ENCODE measurements around the gene AOC2. TPM values are rescaled to one million over a fixed set of nuclear protein-coding genes. Genes with fewer than 3 reads are reported as not detected.

AOC2 gene
- polyA plus RNA-seq, 1 donor (not counting 4 experiments of a cell fraction or from before 2014, with no cell fraction given), result 0.94 TPM

DNA sequence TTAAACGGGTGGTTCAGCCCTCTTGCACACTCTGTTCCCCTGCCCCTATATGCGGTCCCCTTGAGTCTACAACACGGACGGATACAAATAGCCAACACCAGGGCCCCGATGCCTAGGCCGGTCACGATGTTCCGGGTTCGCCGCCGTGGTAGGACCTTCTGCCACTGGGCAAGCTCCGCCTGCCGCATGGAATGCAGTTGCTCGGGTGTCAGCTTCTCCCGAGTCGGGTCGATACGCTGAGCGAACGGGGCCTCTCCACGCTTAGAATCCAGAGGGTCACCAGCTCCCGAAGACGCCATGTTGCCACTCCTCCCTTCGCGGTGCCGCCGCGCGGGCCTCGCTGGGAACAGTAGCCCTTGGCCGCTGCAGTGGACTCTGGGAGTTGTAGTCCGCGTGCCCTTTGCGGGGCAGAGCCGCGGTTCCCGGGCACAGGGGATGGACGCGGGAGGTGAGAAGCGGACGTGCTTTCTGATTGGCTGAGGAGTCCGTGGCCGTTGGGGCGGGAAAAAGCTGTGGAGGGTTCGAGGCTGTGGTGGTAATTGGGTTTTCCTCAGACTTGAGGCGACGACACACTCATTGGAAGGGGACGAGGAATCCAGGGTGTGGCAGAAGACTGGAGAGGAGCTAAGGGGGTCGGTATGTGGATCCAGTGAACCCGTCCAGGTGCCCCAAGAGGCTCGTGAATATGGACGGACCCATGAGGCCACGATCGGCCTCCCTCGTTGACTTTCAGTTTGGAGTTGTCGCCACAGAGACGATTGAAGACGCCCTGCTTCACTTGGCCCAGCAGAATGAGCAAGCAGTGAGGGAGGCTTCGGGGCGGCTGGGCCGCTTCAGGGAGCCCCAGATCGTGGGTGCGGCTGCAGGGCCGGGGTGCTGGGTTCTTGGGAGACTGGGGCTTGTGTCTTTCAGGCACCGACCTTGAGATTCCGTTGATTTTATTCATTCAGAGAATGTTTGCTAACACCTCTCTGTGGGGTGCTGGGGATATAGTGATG, 45.7 kb upstream of the AOC2 start, which contains the start of the genes CNTD1 and COA3:
Gene CNTD1, plus strand, starts transcription at position 479 of the 998 bp plus-strand sequence. Its CDS starts 207 bp downstream, at position 686.
Gene COA3, minus strand, starts transcription at position 322 of the 998 bp plus-strand sequence. Its CDS starts 23 bp downstream, at position 299.
- Histone ChIP-seq H3K79me2 (ENCODE audit: control insufficient read depth, insufficient read depth, low read length) (peaks cover 4% of the 10 kb centered on the region), H3K36me3 (ENCODE audit: control insufficient read depth in 2 of 2, extremely low read depth in 1 of 2, insufficient read depth in 2 of 2, low read length in 2 of 2) (peaks cover 0 to 5% of the 10 kb centered on the region in 2 experiments), H3K4me3 (ENCODE audit: control insufficient read depth in 2 of 3, extremely low read depth in 1 of 3, insufficient read depth in 2 of 3, low read depth in 1 of 3, low read length in 3 of 3) (peak within 1 kb of the TSS; percentile 79 to 90 (median 84)), H3K27ac (ENCODE audit: control insufficient read depth, insufficient read depth, low read length) (peak within 1 kb of the TSS; percentile 51), H4K20me1 (ENCODE audit: control insufficient read depth, extremely low read depth, insufficient read depth, low read length) (no peaks in the 10 kb centered on the region), H3K27me3 (ENCODE audit: control insufficient read depth, extremely low read depth, insufficient read depth, low read length) (no peaks in the 10 kb centered on the region), H3K4me1 (ENCODE audit: control insufficient read depth, extremely low read depth, insufficient read depth, low read length) (peaks cover 14% of the 10 kb centered on the region), H3K9ac (ENCODE audit: control insufficient read depth, extremely low read depth, insufficient read depth, low read length) (peak within 1 kb of the TSS; percentile 85), H3K4me2 (ENCODE audit: control insufficient read depth, extremely low read depth, insufficient read depth, low read depth, low read length) (peak within 1 kb of the TSS; percentile 68), H3K9me1 (ENCODE audit: control insufficient read depth, extremely low read depth, insufficient read depth, low read length) (no peaks in the 10 kb centered on the region), H3K9me3 (ENCODE audit: control insufficient read depth, low read depth, low read length) (no peaks in the 10 kb centered on the region), H2AFZ (ENCODE audit: control insufficient read depth, low read length) (peak within 1 kb of the TSS; percentile 97)
- TF ChIP-seq EZH2 (IDR thresholded peaks at IDR 0.05; ENCODE audit: low read length), result no peak
- TF ChIP-seq, protein P1, sequence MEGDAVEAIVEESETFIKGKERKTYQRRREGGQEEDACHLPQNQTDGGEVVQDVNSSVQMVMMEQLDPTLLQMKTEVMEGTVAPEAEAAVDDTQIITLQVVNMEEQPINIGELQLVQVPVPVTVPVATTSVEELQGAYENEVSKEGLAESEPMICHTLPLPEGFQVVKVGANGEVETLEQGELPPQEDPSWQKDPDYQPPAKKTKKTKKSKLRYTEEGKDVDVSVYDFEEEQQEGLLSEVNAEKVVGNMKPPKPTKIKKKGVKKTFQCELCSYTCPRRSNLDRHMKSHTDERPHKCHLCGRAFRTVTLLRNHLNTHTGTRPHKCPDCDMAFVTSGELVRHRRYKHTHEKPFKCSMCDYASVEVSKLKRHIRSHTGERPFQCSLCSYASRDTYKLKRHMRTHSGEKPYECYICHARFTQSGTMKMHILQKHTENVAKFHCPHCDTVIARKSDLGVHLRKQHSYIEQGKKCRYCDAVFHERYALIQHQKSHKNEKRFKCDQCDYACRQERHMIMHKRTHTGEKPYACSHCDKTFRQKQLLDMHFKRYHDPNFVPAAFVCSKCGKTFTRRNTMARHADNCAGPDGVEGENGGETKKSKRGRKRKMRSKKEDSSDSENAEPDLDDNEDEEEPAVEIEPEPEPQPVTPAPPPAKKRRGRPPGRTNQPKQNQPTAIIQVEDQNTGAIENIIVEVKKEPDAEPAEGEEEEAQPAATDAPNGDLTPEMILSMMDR (optimal IDR thresholded peaks at IDR 0.05 in 1 of 3, IDR thresholded peaks at IDR 0.05 in 1 of 3, conservative IDR thresholded peaks at IDR 0.05 in 1 of 3; ENCODE audit: extremely low read depth in 1 of 3, insufficient read depth in 2 of 3, low read length in 3 of 3), result peak in 1 of 3 experiments; percentile 15
- DNase-seq (ENCODE audit: low read depth, low spot score), result no peak
- FAIRE-seq, result no peak
- dilution Hi-C loops (cut with MboI; ENCODE audit: extremely low pct_ligation_motif_present, low sequenced_read_pairs), result no loop called here

DNA sequence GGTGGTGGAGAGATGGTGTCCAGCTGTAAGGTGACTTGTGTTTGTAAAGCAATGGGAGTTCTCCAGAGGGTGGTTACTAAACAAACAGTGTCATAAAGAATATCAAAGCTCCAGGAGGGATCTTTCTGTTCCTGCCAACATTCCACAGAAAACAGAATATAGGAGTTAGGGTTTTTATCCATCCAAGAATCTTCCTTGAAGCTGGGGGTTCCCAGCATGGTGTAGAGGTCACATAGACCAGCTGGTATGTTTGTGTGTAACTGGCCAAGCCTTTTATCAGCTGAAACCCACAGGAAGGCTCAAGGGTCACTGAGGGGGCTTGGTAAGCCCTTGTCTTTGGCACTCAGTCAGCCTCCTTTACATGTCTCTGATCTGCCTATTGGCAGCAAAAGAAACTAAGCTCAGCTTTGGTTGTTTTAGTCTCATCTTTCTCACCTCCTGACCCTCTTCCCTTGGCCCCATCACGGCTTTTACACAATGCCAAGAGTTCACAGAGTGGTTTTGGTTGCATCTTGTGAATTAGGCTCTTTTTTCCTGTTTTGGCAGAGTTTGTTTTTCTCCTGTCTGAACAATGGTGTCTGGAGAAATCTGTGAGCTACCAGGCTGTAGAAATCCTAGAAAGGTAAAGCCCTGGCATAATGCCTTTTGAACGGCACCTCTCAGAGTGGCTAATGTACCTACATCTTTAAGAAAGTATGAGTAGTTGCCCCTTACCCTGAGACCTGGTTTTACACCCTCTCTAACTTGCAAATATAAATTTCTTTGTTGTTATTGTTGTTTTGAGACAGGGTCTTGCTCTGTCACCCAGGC, 41.1 kb upstream of the AOC2 start:
- FAIRE-seq, result no peak
- Histone ChIP-seq H3K9ac (ENCODE audit: control insufficient read depth, extremely low read depth, insufficient read depth, low read length) (no peak overlapping the region), H3K4me1 (ENCODE audit: control insufficient read depth, extremely low read depth, insufficient read depth, low read length) (no peaks in the 10 kb centered on the region), H3K27me3 (ENCODE audit: control insufficient read depth, extremely low read depth, insufficient read depth, low read length) (no peaks in the 10 kb centered on the region), H3K27ac (ENCODE audit: control insufficient read depth, insufficient read depth, low read length) (no peak overlapping the region), H3K9me1 (ENCODE audit: control insufficient read depth, extremely low read depth, insufficient read depth, low read length) (no peaks in the 10 kb centered on the region), H3K4me2 (ENCODE audit: control insufficient read depth, extremely low read depth, insufficient read depth, low read depth, low read length) (no peak overlapping the region), H2AFZ (ENCODE audit: control insufficient read depth, low read length) (no peak overlapping the region), H3K79me2 (ENCODE audit: control insufficient read depth, insufficient read depth, low read length) (no peaks in the 10 kb centered on the region), H4K20me1 (ENCODE audit: control insufficient read depth, extremely low read depth, insufficient read depth, low read length) (no peaks in the 10 kb centered on the region), H3K36me3 (ENCODE audit: control insufficient read depth in 2 of 2, extremely low read depth in 1 of 2, insufficient read depth in 2 of 2, low read length in 2 of 2) (no peaks in the 10 kb centered on the region), H3K9me3 (ENCODE audit: control insufficient read depth, low read depth, low read length) (no peaks in the 10 kb centered on the region), H3K4me3 (ENCODE audit: control insufficient read depth in 2 of 3, extremely low read depth in 1 of 3, insufficient read depth in 2 of 3, low read depth in 1 of 3, low read length in 3 of 3) (no peak overlapping the region)
- no peak for DNase-seq (ENCODE audit: low read depth, low spot score)
- TF ChIP-seq, protein P1 (optimal IDR thresholded peaks at IDR 0.05 in 1 of 3, IDR thresholded peaks at IDR 0.05 in 1 of 3, conservative IDR thresholded peaks at IDR 0.05 in 1 of 3; ENCODE audit: extremely low read depth in 1 of 3, insufficient read depth in 2 of 3, low read length in 3 of 3), result no peak
- no peak for TF ChIP-seq EZH2 (IDR thresholded peaks at IDR 0.05; ENCODE audit: low read length)
- dilution Hi-C loops (cut with MboI; ENCODE audit: extremely low pct_ligation_motif_present, low sequenced_read_pairs), result no loop called here
